Activated B cell treated with CpG ODN at 0.5 μM for 24 hours (primary cell): ENCODE measurements around the gene ST6GALNAC4. TPM values are rescaled to one million over a fixed set of nuclear protein-coding genes. Genes with fewer than 3 reads are reported as not detected.
A peak's percentile ranks its signal among the peaks of the same experiment; 100 is the strongest.

Source experiments
- ATAC-seq: fragments of 200-7000 bp; cut with Tn5 transposase; one replicate; pipeline ENCODE4 v1.10.0; 2021; ENCODE audit warnings: low read depth, mild to moderate bottlenecking, moderate library complexity
- CTCF ChIA-PET: fragments of 350-600 bp; sonication (Branson Sonifier 250); formaldehyde crosslinking; loops from one replicate; lab custom pipeline; 2021; ENCODE audit warnings: antibody characterized with exemption; lab: Charles Lee
- POLR2A ChIA-PET: fragments of 350-600 bp; sonication (Branson Sonifier 250); formaldehyde crosslinking; loops from one replicate; lab custom pipeline; 2021; ENCODE audit warnings: antibody characterized with exemption; lab: Charles Lee
- DNase-seq: peaks from one replicate; pipeline ENCODE4 v3.0.0; 2022
- H3K27ac Mint-ChIP-seq: one replicate; pipeline ENCODE4 v1.8.0; 2020; ENCODE audit warnings: mixed read lengths
- H3K27me3 Mint-ChIP-seq: one replicate; pipeline ENCODE4 v1.8.0; 2021; ENCODE audit warnings: mixed read lengths
- H3K36me3 Mint-ChIP-seq: one replicate; pipeline ENCODE4 v1.8.0; 2021; ENCODE audit warnings: low read depth, mixed read lengths
- H3K4me1 Mint-ChIP-seq: one replicate; pipeline ENCODE4 v1.8.0; 2021; ENCODE audit warnings: mixed read lengths
- H3K4me3 Mint-ChIP-seq: one replicate; pipeline ENCODE4 v1.8.0; 2020; ENCODE audit warnings: mild to moderate bottlenecking, mixed read lengths
- H3K9me3 Mint-ChIP-seq: one replicate; pipeline ENCODE4 v1.8.0; 2020; ENCODE audit warnings: mixed read lengths
- intact Hi-C: fragments of 100-400 bp; cut with micrococcal nuclease; formaldehyde crosslinking; loops from one replicate; pipeline ENCODE4 v1.15.1; 2024
- total RNA-seq: library from RNA; stranded (reverse); gene quantifications from 2 replicates; pipeline ENCODE4 v1.2.3, GENCODE V29; 2022
- TF ChIP-seq, protein P1 (sequence below): fragments of 200-600 bp; IDR thresholded peaks from one replicate; pipeline ENCODE4 v1.8.0; 2022; ENCODE audit warnings: antibody characterized with exemption, mild to moderate bottlenecking

Gene ST6GALNAC4
- total RNA-seq, 1 donor from 2014 or later = 85.4 TPM

DNA sequence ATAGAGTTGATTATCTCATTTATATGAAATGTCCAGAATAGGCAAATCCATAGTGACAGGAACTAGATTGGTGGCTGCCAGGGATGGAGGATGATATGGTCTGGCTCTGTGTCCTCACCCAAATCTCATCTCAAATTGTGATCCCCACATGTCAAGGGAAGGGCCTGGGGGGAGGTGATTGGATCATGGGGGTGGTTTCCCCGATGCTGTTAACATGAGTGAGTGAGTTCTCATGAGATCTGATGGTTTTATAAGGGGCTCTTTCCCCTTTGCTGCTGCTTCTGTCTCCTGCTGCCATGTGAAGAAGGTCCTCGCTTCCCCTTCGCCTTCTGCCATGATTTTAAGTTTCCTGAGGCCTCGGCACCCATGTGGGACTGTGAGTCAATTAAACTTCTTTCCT is 42.6 kb upstream of the ST6GALNAC4 start:
- POLR2A ChIA-PET = interaction anchor here (0.5 to 3.0 kb wide), 3 partner anchors 12 to 110 kb away, joined by 3 to 13 read pairs (median 4); no protein-coding TSS in a partner anchor
- peaks cover 83% of the 10 kb centered on the region for H3K4me1 Mint-ChIP-seq

GRCh38 chr9:127958728-127959127 is 41.9 kb upstream of the ST6GALNAC4 start:
- Mint-ChIP-seq H3K4me3 (no peak overlapping the region), H3K36me3 (peaks cover 41% of the 10 kb centered on the region)
- POLR2A ChIA-PET = interaction anchor here (0.5 to 6.6 kb wide), 3 partner anchors 12 to 74 kb away, joined by 3 to 67 read pairs (median 3); no protein-coding TSS in a partner anchor

More for the DNA sequence above, 42.6 kb upstream of the ST6GALNAC4 start:
- TF ChIP-seq, protein P1, sequence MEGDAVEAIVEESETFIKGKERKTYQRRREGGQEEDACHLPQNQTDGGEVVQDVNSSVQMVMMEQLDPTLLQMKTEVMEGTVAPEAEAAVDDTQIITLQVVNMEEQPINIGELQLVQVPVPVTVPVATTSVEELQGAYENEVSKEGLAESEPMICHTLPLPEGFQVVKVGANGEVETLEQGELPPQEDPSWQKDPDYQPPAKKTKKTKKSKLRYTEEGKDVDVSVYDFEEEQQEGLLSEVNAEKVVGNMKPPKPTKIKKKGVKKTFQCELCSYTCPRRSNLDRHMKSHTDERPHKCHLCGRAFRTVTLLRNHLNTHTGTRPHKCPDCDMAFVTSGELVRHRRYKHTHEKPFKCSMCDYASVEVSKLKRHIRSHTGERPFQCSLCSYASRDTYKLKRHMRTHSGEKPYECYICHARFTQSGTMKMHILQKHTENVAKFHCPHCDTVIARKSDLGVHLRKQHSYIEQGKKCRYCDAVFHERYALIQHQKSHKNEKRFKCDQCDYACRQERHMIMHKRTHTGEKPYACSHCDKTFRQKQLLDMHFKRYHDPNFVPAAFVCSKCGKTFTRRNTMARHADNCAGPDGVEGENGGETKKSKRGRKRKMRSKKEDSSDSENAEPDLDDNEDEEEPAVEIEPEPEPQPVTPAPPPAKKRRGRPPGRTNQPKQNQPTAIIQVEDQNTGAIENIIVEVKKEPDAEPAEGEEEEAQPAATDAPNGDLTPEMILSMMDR = no peak
- DNase-seq (no peak), ATAC-seq (no peak)
- Mint-ChIP-seq H3K9me3 (peaks cover 3% of the 10 kb centered on the region), H3K36me3 (peaks cover 42% of the 10 kb centered on the region), H3K27ac (peak overlapping the region; percentile 75), H3K4me3 (no peak overlapping the region), H3K27me3 (no peaks in the 10 kb centered on the region)
- intact Hi-C loops = no loop called here
- CTCF ChIA-PET = interaction anchor here (1.0 to 8.6 kb wide), 3 partner anchors 18 to 158 kb away, joined by 3 to 180 read pairs (median 7); no protein-coding TSS in a partner anchor

GRCh38 chr9:127955294-127956015 is 38.6 kb upstream of the ST6GALNAC4 start:
- H3K4me1 Mint-ChIP-seq = peaks cover 61% of the 10 kb centered on the region
- TF ChIP-seq, protein P1 = no peak
- no peak overlapping the region for H3K4me3 Mint-ChIP-seq
- H3K9me3 Mint-ChIP-seq = peaks cover 3% of the 10 kb centered on the region
- no peak for DNase-seq
- ChIA-PET POLR2A (interaction anchor here (0.5 to 6.6 kb wide), 15 partner anchors 9 to 173 kb away, joined by 3 to 67 read pairs (median 6); partner anchors contain the start of gene EEIG1), CTCF (interaction anchor here (0.6 to 8.6 kb wide), 16 partner anchors 13 to 162 kb away, joined by 3 to 180 read pairs (median 6); partner anchors contain the start of gene EEIG1)
- peak overlapping the region; percentile 79 for H3K27ac Mint-ChIP-seq
- intact Hi-C loops = loop anchor here (1.0 kb wide), 5 partner anchors 12 to 162 kb away; no protein-coding TSS in a partner anchor
- ATAC-seq = peak; percentile 99
- H3K27me3 Mint-ChIP-seq = no peaks in the 10 kb centered on the region
- H3K36me3 Mint-ChIP-seq = peaks cover 33% of the 10 kb centered on the region

More at GRCh38 chr9:127958728-127959127, 41.9 kb upstream of the ST6GALNAC4 start:
- peaks cover 81% of the 10 kb centered on the region for H3K4me1 Mint-ChIP-seq
- DNase-seq (no peak), ATAC-seq (no peak)
- H3K27ac Mint-ChIP-seq = peak overlapping the region; percentile 71
- CTCF ChIA-PET = interaction anchor here (1.0 to 8.6 kb wide), 3 partner anchors 18 to 159 kb away, joined by 3 to 180 read pairs (median 7); no protein-coding TSS in a partner anchor
- intact Hi-C loops = no loop called here
- TF ChIP-seq, protein P1 = no peak
- H3K27me3 Mint-ChIP-seq = no peaks in the 10 kb centered on the region
- H3K9me3 Mint-ChIP-seq = peaks cover 3% of the 10 kb centered on the region

DNA sequence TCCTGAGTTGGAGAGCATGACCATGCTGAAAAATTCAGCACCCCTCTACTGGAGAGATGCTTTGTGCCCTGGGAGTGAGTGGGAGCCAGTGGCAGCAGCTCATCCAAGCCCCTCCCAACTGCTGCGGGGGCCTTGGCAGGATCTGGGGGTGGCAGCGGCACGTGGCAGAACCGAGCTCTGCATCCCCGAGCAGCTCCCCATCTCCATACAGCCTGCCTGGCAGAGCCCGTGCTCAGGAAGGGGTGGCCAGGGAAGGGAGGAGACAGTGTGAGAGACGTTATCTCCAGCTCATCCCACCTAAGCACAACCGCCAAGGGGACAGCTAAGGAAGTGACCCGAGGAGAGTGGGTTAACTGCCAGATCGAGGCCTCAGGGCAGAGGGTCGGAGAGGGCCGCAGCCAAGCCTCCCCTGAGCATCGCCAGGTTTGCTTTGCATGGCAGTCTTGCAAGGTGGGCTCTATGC is 38.0 kb upstream of the ST6GALNAC4 start:
- intact Hi-C loops = loop anchor here (1.0 kb wide), 5 partner anchors 12 to 162 kb away; no protein-coding TSS in a partner anchor
- H3K9me3 Mint-ChIP-seq = peaks cover 3% of the 10 kb centered on the region
- ATAC-seq = no peak
- H3K36me3 Mint-ChIP-seq = peaks cover 35% of the 10 kb centered on the region
- ChIA-PET POLR2A (interaction anchor here (0.5 to 6.6 kb wide), 13 partner anchors 11 to 173 kb away, joined by 3 to 67 read pairs (median 7); partner anchors contain the start of gene EEIG1), CTCF (interaction anchor here (0.9 to 8.6 kb wide), 14 partner anchors 12 to 163 kb away, joined by 3 to 180 read pairs (median 8); partner anchors contain the start of gene EEIG1)
- H3K27me3 Mint-ChIP-seq = no peaks in the 10 kb centered on the region
- peaks cover 58% of the 10 kb centered on the region for H3K4me1 Mint-ChIP-seq
- H3K4me3 Mint-ChIP-seq = no peak overlapping the region
- TF ChIP-seq, protein P1 = no peak
- peak overlapping the region; percentile 79 for H3K27ac Mint-ChIP-seq
- no peak for DNase-seq
